GM18526 (cell line): ENCODE measurements around the gene PHF21A.

Experiments used
- POLR2A ChIP-seq: IDR thresholded peaks from 3 replicates; pipeline ENCODE4 v1.6.1; 2011; ENCODE audit not compliant: insufficient read length; ENCODE audit errors: extremely low read depth

Gene PHF21A

GRCh38 chr11:45949992-45950407 lies 171.3 kb downstream of the PHF21A start:
- no peak for TF ChIP-seq POLR2A

GRCh38 chr11:45948356-45948755 lies 172.9 kb downstream of the PHF21A start:
- TF ChIP-seq POLR2A = no peak

- TF ChIP-seq POLR2A = no peak
These were observed 173.4 kb downstream of the PHF21A start for GRCh38 chr11:45947885-45948284.

- TF ChIP-seq POLR2A = no peak
These were observed 175.8 kb downstream of the PHF21A start for GRCh38 chr11:45945397-45945999.

- no peak for TF ChIP-seq POLR2A
These were observed 178.9 kb downstream of the PHF21A start for GRCh38 chr11:45942381-45942780.

GRCh38 chr11:45941285-45941684 lies 180.0 kb downstream of the PHF21A start:
- TF ChIP-seq POLR2A = no peak

- TF ChIP-seq POLR2A = no peak
These were observed 181.4 kb downstream of the PHF21A start for GRCh38 chr11:45939836-45940235.

GRCh38 chr11:45937916-45938315 lies 183.3 kb downstream of the PHF21A start:
- TF ChIP-seq POLR2A = no peak

GRCh38 chr11:45936511-45937054 lies 184.7 kb downstream of the PHF21A start:
- TF ChIP-seq POLR2A = no peak

GRCh38 chr11:45935349-45936064 lies 185.7 kb downstream of the PHF21A start:
- TF ChIP-seq POLR2A = no peak

GRCh38 chr11:45934580-45935318 lies 186.5 kb downstream of the PHF21A start:
- TF ChIP-seq POLR2A = no peak

GRCh38 chr11:45933846-45934579 lies 187.2 kb downstream of the PHF21A start:
- TF ChIP-seq POLR2A = no peak

GRCh38 chr11:45933131-45933831 lies 188.0 kb downstream of the PHF21A start:
- TF ChIP-seq POLR2A = no peak

- TF ChIP-seq POLR2A = no peak
These were observed 189.0 kb downstream of the PHF21A start for GRCh38 chr11:45932217-45932616.

GRCh38 chr11:45931739-45932138 lies 189.5 kb downstream of the PHF21A start:
- TF ChIP-seq POLR2A = no peak
